Gastrocnemius medialis (tissue), 4 donors: ENCODE data around the gene OR12D2.

Experiments used
- CTCF ChIP-seq, 5 experiments: fragments of 450-650 bp in 3 of 5; fragments of 200-600 bp in 2 of 5; sonication (generic) in 2 of 5; IDR thresholded peaks in 4 of 5; conservative IDR thresholded peaks in 1 of 5; 1 replicate in 4 of 5; 2 replicates in 1 of 5; pipeline ENCODE4 v1.5.1; 2016 to 2019; ENCODE audit warnings: antibody characterized with exemption in 5 of 5, mild to moderate bottlenecking in 3 of 5, moderate library complexity in 3 of 5
- POLR2A ChIP-seq, 2 donors: fragments of 450-650 bp; IDR thresholded peaks; one replicate each; pipeline ENCODE4 v1.6.1; 2017; ENCODE audit warnings: antibody characterized with exemption in 2 of 2, mild to moderate bottlenecking in 2 of 2, moderate library complexity in 2 of 2

- TF ChIP-seq POLR2A (IDR thresholded peaks at IDR 0.05) (no peak), CTCF (IDR thresholded peaks at IDR 0.05 in 4 of 5, conservative IDR thresholded peaks at IDR 0.05 in 1 of 5) (no peak)
Observed at GRCh38 chr6:29442719-29443118, 47.3 kb downstream of the OR12D2 start.
